Measurements from ENCODE around the gene DLL4. TPM values are rescaled to one million over a fixed set of nuclear protein-coding genes. Genes with fewer than 3 reads are reported as not detected.
"Not testable (repeated sequence)": the region's sequence is repeated elsewhere in the genome, so short reads cannot be mapped to it uniquely, and the experiment has no call there.

DLL4 gene
- polyA plus RNA-seq, 1 donor from 2014 or later, result not detected

DNA sequence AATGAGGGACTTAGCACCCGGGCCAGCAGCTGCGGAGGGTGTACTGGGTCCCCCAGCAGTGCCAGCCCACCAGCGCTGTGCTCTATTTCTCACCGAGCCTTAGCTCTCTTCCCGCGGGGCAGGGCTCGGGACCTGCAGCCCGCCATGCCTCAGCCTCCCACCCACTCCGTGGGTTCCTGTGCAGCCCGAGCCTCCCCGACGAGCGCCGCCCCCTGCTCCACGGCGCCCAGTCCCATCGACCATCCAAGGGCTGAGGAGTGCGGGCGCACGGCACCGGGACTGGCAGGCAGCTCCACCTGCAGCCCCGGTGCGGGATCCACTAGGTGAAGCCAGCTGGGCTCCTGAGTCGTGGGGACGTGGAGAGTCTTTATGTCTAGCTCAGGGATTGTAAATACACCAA lies 32.6 kb downstream of the DLL4 start:
- H3K36me3 Mint-ChIP-seq, H3K27me3 Mint-ChIP-seq, H3K27ac Mint-ChIP-seq, H3K4me3 Mint-ChIP-seq, H3K4me1 Mint-ChIP-seq, H3K9me3 Mint-ChIP-seq: not testable (repeated sequence)

DNA sequence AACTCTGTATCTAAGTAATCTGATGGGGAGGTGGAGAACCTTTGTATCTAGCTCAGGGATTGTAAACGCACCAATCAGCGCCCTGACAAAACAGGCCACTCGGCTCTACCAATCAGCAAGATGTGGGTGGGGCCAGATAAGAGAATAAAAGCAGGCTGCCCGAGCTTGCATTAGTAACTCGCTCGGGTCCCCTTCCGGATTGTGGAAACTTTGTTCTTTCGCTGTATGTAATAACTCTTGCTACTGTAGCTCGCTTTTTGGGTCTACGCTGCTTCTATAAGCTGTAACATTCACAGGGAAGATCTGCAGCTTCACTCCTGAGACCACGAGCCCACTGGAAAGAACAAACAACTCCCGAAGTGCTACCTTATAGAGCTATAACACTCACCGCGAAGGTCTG lies 33.2 kb downstream of the DLL4 start:
- not testable (repeated sequence) for H3K27ac Mint-ChIP-seq, H3K4me3 Mint-ChIP-seq, H3K27me3 Mint-ChIP-seq, H3K36me3 Mint-ChIP-seq, H3K4me1 Mint-ChIP-seq, H3K9me3 Mint-ChIP-seq

DNA sequence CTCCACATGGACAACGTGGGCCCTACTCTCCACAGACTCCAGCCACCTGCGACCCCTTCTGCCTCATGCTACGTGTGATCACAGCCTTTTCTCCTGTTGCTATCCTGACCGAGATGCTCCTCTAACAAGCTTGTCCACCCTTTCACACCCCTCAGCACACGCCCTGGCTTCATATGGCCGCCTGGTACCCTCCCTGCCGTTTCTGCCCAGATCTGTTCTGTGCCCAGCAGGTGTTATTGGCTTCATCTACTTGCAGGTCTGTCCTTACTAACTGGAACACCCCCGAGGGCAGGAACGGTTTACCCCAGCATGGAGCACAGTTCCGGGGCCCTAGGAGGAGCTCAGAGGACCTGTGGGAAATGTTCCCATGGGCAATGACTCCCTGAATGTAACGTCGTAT lies 34.1 kb downstream of the DLL4 start:
- Mint-ChIP-seq H3K27me3 (peaks cover 1% of the 10 kb centered on the region), H3K4me3 (no peak overlapping the region), H3K27ac (peak overlapping the region in 1 of 3 donors; percentile 2), H3K9me3 (no peaks in the 10 kb centered on the region), H3K36me3 (peaks cover 1% of the 10 kb centered on the region), H3K4me1 (peaks cover 0 to 10% (median 3%) of the 10 kb centered on the region in 3 donors)

DNA sequence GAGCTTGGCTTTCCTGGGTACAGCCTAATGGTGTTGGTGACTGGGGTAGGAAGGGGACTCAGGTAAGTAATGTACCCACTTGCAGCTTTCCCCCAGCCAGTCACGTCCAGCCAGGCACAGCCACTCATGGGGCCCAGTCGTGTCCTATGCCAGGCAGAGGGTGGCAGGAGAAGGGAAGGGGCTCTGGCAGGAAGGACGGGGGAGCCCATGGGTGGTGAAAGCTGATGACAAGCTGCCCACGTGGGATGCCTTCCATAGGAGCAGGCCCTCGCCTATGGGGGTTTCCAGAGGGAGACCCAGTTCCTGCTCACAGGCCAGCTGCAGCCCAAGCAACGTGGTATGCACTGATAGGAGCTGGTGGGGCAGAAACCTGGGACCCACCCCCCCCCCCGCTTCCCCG lies 34.9 kb downstream of the DLL4 start:
- H3K27me3 Mint-ChIP-seq, result peaks cover 1% of the 10 kb centered on the region
- no peaks in the 10 kb centered on the region for H3K9me3 Mint-ChIP-seq
- peaks cover 1% of the 10 kb centered on the region for H3K36me3 Mint-ChIP-seq
- H3K27ac Mint-ChIP-seq, result no peak overlapping the region
- H3K4me3 Mint-ChIP-seq, result no peak overlapping the region
- peaks cover 0 to 10% (median 3%) of the 10 kb centered on the region in 3 donors for H3K4me1 Mint-ChIP-seq

DNA sequence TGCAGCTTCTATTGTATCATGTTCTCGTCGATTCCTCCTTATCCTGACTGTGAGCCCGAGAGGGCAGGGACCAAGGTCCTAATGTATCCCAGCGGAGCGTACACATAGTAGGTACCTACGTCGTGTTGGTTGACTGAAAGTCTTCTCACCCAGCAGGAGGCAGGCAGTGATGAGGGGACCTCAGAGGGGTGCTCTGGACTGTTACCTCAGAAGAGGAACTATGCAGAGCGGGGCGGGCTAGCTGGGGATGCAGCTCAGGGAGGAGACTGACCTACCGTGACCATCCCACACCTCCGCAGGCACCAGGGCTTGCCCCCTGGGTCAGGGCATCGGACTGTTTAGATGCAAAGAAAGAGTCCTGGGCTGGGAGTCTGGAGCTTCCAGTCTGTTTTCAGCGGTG lies 35.5 kb downstream of the DLL4 start:
- H3K27ac Mint-ChIP-seq, result peak overlapping the region in 1 of 3 donors; percentile 14
- H3K4me3 Mint-ChIP-seq, result no peak overlapping the region
- no peaks in the 10 kb centered on the region for H3K9me3 Mint-ChIP-seq
- peaks cover 1% of the 10 kb centered on the region for H3K27me3 Mint-ChIP-seq
- H3K36me3 Mint-ChIP-seq, result peaks cover 1% of the 10 kb centered on the region
- H3K4me1 Mint-ChIP-seq, result peaks cover 0 to 7% (median 3%) of the 10 kb centered on the region in 3 donors

DNA sequence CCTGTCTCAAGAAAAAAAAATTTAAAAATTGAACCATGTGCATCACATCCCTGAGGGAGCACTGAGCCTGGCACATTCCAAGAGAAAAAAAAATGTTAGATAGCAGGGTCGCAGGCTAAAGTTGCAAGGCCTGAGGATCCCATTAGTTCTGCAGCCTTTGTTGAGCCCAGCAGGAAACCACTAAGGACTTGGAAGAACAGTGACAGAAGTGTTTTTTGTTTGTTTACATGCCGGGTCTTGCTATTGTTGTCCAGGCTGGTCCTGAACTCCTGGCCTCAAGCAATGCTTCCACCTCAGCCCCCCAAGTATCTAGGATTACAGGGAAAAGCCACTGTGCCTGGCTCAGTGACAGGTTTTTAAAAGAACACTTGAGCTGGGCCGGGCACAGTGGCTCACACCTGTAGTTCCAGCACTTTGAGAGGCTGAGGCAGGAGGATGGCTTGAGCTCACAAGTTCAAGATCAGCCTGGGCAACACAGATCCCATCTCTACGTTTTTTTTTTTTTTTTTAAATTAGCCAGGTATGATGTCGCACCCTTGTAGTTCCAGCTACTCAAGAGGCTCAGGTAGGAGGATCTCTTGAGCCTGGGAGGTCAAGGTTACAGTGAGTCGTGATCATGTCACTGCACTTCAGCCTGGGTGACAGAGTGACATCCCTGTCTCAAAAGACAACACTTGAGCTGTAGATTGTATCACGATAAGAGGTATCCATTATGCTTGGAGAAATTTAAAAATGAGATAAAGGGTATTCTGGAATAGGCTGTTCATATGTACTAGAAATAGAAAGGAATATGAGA lies 39.3 kb downstream of the DLL4 start:
- peaks cover 1% of the 10 kb centered on the region for H3K27me3 Mint-ChIP-seq
- H3K4me3 Mint-ChIP-seq, result no peak overlapping the region
- no peaks in the 10 kb centered on the region for H3K9me3 Mint-ChIP-seq
- peaks cover 0 to 3% (median 0%) of the 10 kb centered on the region in 3 donors for H3K4me1 Mint-ChIP-seq
- H3K27ac Mint-ChIP-seq, result peak overlapping the region in 1 of 3 donors; percentile 43
- H3K36me3 Mint-ChIP-seq, result peaks cover 1% of the 10 kb centered on the region

DNA sequence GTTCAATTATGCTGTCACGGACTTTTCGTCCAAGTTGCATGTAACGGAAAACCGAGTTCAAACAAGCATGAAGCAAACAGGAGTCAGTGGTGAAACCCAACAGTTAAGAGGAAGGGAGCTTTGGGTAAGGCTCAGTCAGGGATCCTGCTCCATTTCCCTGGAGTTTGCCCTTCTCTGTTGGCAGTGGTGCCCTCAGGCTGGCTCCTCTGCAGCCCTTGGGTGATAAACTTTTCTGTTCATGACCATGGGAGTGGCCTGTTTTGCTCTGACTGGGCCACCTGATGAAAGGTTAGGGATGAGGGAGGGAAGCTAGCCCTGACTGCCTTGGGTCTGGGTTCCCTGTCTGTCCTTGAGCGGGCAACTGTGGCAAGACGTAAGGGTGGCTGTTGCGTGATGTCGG lies 40.2 kb downstream of the DLL4 start:
- Mint-ChIP-seq H3K9me3 (no peaks in the 10 kb centered on the region), H3K4me1 (peaks cover 0 to 3% (median 0%) of the 10 kb centered on the region in 3 donors), H3K27ac (no peak overlapping the region), H3K4me3 (no peak overlapping the region), H3K36me3 (peaks cover 1% of the 10 kb centered on the region), H3K27me3 (peaks cover under 1% of the 10 kb centered on the region)

DNA sequence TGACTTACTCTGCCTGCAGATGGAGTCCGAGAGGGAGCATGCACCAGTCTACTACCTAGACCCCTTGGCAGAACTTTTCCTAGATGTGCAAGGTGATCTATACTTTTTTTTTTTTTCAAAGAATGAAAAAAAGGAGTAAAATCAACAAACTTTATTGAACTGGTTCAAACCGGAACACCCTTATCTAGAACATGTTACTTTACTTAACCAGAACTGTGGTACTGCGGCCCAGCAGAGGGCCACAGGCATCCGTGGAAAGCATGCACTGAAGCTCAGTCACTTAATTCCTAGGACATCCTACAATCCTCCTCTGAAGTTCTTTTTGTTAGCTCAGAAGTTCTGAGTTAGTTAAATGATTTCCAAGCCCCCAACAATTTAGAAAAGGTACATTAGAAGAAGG lies 45.7 kb downstream of the DLL4 start:
- H3K36me3 Mint-ChIP-seq, result no peaks in the 10 kb centered on the region
- H3K27me3 Mint-ChIP-seq, result no peaks in the 10 kb centered on the region
- H3K4me1 Mint-ChIP-seq, result peaks cover 0 to 3% (median 0%) of the 10 kb centered on the region in 3 donors
- no peaks in the 10 kb centered on the region for H3K9me3 Mint-ChIP-seq
- no peak overlapping the region for H3K27ac Mint-ChIP-seq
- H3K4me3 Mint-ChIP-seq, result no peak overlapping the region

DNA sequence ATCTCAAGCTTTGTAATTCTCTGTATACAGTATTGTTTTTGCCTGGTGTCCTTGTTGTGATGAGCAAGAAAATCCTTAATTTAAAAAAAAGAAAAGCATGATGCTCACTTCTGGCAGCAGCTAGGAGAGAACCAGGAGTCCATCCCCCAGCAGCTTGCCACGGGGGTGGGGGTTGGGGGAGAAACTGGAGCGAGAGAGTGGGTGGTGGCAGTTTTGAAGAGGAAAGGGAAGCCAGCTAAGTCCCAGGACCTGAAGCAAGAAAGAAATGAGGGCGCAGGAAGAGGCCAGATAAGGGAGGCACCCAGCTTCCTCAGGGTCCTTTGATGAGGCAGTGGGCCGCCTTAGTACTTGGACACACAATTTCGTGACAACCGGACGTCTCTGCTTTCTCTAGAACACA lies 47.7 kb downstream of the DLL4 start:
- Mint-ChIP-seq H3K4me3 (no peak overlapping the region), H3K27ac (no peak overlapping the region), H3K36me3 (peaks cover 3% of the 10 kb centered on the region), H3K4me1 (no peaks in the 10 kb centered on the region), H3K27me3 (no peaks in the 10 kb centered on the region), H3K9me3 (no peaks in the 10 kb centered on the region)

DNA sequence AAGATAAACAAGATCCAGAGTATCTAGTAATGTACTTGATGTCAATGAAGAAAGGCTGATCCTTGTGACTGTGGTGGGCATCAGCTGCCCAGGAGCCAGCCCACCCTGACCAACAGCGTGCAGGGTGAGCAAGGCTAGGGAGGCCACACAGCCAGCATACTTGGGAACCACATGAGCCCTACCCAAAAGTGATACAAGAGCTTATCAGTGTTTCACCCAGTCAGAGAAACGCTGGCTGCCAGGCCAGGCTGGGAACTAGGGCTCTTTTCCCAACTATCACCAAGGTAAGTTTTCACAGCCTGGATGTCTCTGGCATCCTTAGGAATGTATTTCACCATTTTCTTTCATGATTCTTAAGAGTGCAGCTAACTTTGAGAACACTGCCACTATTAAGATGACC lies 49.0 kb downstream of the DLL4 start:
- Mint-ChIP-seq H3K9me3 (no peaks in the 10 kb centered on the region), H3K27me3 (no peaks in the 10 kb centered on the region), H3K36me3 (peaks cover 5% of the 10 kb centered on the region), H3K4me1 (no peaks in the 10 kb centered on the region), H3K4me3 (no peak overlapping the region), H3K27ac (no peak overlapping the region)

DNA sequence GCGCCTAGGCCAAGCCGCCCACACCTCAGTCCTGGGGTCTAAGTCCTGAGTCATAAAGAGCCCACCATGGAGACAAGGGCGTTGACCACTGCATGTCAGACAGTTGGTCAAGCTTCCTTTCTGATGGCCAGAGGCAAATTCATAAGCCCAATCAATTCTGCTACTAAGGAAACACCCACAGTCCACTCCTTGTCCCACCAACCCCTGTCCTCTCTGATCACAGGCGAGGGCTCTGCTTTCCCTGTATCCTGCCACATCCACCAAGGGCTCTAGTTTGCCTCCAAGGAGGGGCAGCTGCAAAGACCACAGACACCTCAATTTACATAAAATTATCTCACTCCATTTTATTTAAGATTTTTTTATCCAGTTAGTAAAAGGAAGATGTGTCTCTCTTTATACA lies 49.4 kb downstream of the DLL4 start:
- no peak overlapping the region for H3K4me3 Mint-ChIP-seq
- no peaks in the 10 kb centered on the region for H3K27me3 Mint-ChIP-seq
- no peak overlapping the region for H3K27ac Mint-ChIP-seq
- H3K36me3 Mint-ChIP-seq, result peaks cover 5% of the 10 kb centered on the region
- no peaks in the 10 kb centered on the region for H3K4me1 Mint-ChIP-seq
- no peaks in the 10 kb centered on the region for H3K9me3 Mint-ChIP-seq

DNA sequence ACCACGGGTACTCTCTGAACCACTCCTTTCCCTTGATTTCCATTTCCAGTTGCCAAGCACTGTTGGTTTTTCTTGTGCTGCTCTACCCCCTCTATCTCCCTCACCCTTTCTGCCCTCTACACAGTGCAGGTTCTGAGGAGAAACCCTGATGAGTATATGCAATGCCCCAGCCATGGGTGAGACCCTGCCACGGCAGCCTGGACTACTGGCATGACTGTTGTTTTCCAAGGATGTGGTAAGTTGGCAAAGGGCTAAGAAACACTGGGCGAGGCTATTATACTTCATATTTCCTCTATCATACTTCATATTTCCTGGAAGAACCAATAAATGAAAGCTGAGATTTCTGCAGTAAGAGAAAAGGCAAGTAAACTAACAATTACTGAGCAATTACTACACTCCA lies 52.0 kb downstream of the DLL4 start:
- H3K9me3 Mint-ChIP-seq, result no peaks in the 10 kb centered on the region
- peaks cover 5% of the 10 kb centered on the region for H3K36me3 Mint-ChIP-seq
- H3K4me1 Mint-ChIP-seq, result no peaks in the 10 kb centered on the region
- H3K4me3 Mint-ChIP-seq, result no peak overlapping the region
- no peak overlapping the region for H3K27ac Mint-ChIP-seq
- no peaks in the 10 kb centered on the region for H3K27me3 Mint-ChIP-seq

DNA sequence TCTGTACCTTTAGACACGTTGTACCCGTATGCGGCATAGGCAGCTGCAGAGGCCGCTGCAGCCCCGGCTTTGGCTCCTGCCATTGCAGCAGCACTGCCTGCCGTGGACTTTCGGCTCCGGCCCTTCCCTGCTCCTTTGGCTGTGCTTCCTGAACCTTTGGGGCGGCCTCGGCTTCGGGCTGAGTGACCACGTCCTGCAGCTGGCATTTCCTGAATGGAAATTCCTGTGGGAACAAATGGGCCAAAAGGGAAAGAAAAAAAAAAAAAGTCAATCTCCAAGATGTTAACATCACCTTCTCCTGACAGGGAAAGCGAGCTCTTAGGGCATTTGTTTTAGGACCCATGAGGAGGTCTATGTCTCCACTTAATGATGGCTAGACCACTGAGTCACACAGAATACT lies 53.7 kb downstream of the DLL4 start:
- no peaks in the 10 kb centered on the region for H3K27me3 Mint-ChIP-seq
- H3K9me3 Mint-ChIP-seq, result no peaks in the 10 kb centered on the region
- H3K36me3 Mint-ChIP-seq, result peaks cover 5% of the 10 kb centered on the region
- H3K27ac Mint-ChIP-seq, result no peak overlapping the region
- H3K4me1 Mint-ChIP-seq, result no peaks in the 10 kb centered on the region
- H3K4me3 Mint-ChIP-seq, result no peak overlapping the region

DNA sequence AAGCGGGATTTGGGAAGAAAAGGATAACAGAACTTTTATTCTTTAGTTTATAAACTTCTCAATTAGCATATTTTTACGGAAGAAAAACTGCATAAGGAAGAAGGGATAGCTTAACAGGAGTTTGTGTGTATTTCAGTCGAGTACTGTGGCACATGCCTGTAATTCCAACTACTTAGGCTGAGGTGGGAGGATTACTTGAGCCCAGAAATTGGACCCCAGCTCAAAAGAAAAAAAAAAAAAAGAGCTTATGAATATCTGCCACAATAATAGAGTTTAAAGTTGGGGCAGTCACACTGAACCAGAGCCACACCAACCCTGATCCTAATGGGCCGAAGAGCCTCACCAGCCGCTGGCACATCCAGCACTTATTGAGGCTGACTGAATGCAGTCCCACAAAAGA lies 55.3 kb downstream of the DLL4 start:
- Mint-ChIP-seq H3K27me3 (no peaks in the 10 kb centered on the region), H3K27ac (no peak overlapping the region), H3K36me3 (peaks cover 5% of the 10 kb centered on the region), H3K9me3 (no peaks in the 10 kb centered on the region), H3K4me3 (no peak overlapping the region), H3K4me1 (no peaks in the 10 kb centered on the region)

DNA sequence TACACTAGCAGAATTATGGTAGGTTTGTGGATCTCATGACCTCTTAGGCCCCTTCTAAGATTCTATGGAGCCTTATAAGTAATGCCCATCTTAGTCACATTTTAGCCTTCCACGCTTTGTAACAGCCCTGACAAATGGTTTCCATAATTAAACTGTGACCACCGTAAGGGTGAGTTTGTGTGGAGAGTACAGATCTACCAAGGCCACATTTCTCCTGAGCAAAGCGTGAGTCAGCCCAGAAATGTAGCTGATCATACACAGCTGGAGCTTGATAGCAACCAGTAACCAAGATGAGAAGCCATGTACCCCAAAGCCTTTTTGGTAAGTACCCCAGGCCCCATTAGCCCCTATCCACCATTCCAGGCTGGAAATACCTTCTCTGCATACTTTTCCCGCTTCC lies 55.8 kb downstream of the DLL4 start:
- peaks cover 5% of the 10 kb centered on the region for H3K36me3 Mint-ChIP-seq
- H3K27ac Mint-ChIP-seq, result no peak overlapping the region
- no peak overlapping the region for H3K4me3 Mint-ChIP-seq
- no peaks in the 10 kb centered on the region for H3K9me3 Mint-ChIP-seq
- no peaks in the 10 kb centered on the region for H3K27me3 Mint-ChIP-seq
- H3K4me1 Mint-ChIP-seq, result no peaks in the 10 kb centered on the region

DNA sequence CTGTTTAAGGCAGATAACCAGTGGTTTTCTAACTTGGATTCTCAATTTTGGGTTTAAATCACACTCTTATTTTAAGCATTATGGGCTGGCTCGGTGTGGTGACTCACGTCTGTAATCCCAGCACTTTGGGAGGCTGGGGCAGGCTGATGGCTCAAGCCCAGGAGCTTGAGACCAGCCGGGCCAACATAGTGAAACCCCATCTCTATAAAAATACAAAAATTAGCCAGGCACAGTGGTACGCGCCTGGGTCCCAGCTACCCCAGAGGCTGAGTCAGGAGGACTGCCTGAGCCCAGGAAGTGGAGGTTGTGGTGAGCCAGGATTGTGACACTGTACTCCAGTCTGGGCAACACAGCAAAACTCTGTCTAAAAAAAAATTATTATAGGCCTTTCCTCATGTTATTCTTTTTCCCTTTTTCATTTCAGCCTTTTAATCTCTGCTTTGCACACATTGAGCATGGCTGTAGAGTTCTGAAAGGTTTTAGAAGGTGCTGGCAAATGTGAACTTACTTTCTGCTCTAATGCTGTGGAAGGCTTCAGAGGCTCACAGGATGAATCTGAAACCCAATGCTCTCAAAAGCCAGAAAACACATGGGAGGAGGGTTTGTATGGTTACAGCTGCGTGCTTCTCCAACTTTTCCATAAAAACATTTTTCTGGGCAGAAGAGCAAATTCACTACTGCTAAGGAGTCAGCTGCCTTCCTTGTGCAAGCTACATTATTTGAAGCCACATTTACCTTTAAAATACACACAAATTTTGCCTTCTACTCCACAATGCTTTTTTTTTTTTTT lies 56.6 kb downstream of the DLL4 start:
- H3K9me3 Mint-ChIP-seq, result no peaks in the 10 kb centered on the region
- no peak overlapping the region for H3K4me3 Mint-ChIP-seq
- H3K36me3 Mint-ChIP-seq, result peaks cover 12% of the 10 kb centered on the region
- no peaks in the 10 kb centered on the region for H3K4me1 Mint-ChIP-seq
- H3K27ac Mint-ChIP-seq, result no peak overlapping the region
- H3K27me3 Mint-ChIP-seq, result no peaks in the 10 kb centered on the region

All from IgD-negative memory B cell (primary cell).